HCT116 (cell line): Measurements from ENCODE around the gene CCDC17. TPM values are rescaled to one million over a fixed set of nuclear protein-coding genes. Genes with fewer than 3 reads are reported as not detected.

Experiments
- ATAC-seq: fragments of 200-7000 bp; cut with Tn5 transposase; 2 replicates; pipeline ENCODE4 v1.9.1; 2020; ENCODE audit warnings: mild to moderate bottlenecking, moderate library complexity
- BruUV-seq: library from RNA; stranded (reverse); fragments of 400-500 nt; replicated peaks from 2 replicates; lab custom pipeline; 2021; lab: Mats Ljungman, UMichigan
- CTCF ChIA-PET: fragments of 300-600 bp; sonication (Branson Sonifier 250); formaldehyde crosslinking; loops from one replicate; lab custom pipeline; 2021; ENCODE audit warnings: antibody characterized with exemption; lab: Charles Lee
- POLR2A ChIA-PET: fragments of 300-600, 350-600 bp; sonication (Branson Sonifier 250); formaldehyde crosslinking; loops from one replicate; lab custom pipeline; 2021; ENCODE audit warnings: antibody characterized with exemption; lab: Charles Lee
- RAD21 ChIA-PET, 2 experiments: fragments of 300-600 bp; sonication (Branson Sonifier 250); formaldehyde crosslinking; loops; one replicate each; lab custom pipeline; 2023; ENCODE audit warnings: low total read pairs in 2 of 2; ENCODE audit not compliant: uncharacterized antibody in 2 of 2, unreplicated experiment in 2 of 2, low non-redundant PET in 1 of 2; lab: Charles Lee
- DNase-seq: peaks from one replicate; pipeline ENCODE4 v3.0.0-alpha.2; 2010; ENCODE audit warnings: low read depth, low spot score
- H2AFZ ChIP-seq: fragments of 200-600 bp; shearing (Covaris generic), sonication (generic); 2 replicates; pipeline ENCODE4 v1.6.1; 2017; ENCODE audit warnings: low read depth, mixed run types, mixed read lengths, antibody characterized with exemption, low read length; ENCODE audit not compliant: poor library complexity, severe bottlenecking
- H3K27ac ChIP-seq: 2 replicates; pipeline ENCODE4 v1.5.1; 2012; ENCODE audit warnings: low read depth, low read length
- H3K27me3 ChIP-seq: fragments of 200-600 bp; sonication (generic); 2 replicates; pipeline ENCODE4 v1.6.1; 2016; ENCODE audit warnings: mixed run types, low read length, mixed read lengths; ENCODE audit not compliant: insufficient read depth
- H3K36me3 ChIP-seq, 2 experiments: fragments of 200-500 bp in 1 of 2; fragments of 200-600 bp in 1 of 2; sonication (Bioruptor generic) in 1 of 2; sonication (generic) in 1 of 2; 2 replicates each; pipeline versions ENCODE4 v1.5.1 to v1.6.1; 2014 to 2016; ENCODE audit warnings: low read length in 2 of 2, inconsistent platforms in 1 of 2, mixed read lengths in 1 of 2, mixed run types in 1 of 2; ENCODE audit not compliant: insufficient read depth in 2 of 2, control insufficient read depth in 1 of 2
- H3K4me1 ChIP-seq, 2 experiments: fragments of 200-600 bp in 1 of 2; sonication (generic) in 1 of 2; 2 replicates each; pipeline versions ENCODE4 v1.5.1 to v1.6.1; 2012 to 2017; ENCODE audit warnings: low read length in 2 of 2, inconsistent platforms in 1 of 2, mild to moderate bottlenecking in 1 of 2, mixed read lengths in 1 of 2, mixed run types in 1 of 2, moderate library complexity in 1 of 2; ENCODE audit not compliant: insufficient read depth in 2 of 2, control insufficient read depth in 1 of 2
- H3K4me2 ChIP-seq: fragments of 200-600 bp; sonication (generic); 2 replicates; pipeline ENCODE4 v1.6.1; 2017; ENCODE audit warnings: mixed run types, low read length, mixed read lengths
- H3K4me3 ChIP-seq, 2 experiments: fragments of 200-600 bp in 1 of 2; sonication (generic) in 1 of 2; replicated peaks in 1 of 2; 2 replicates each; pipeline ENCODE4 v1.5.1; 2011 to 2016; ENCODE audit warnings: low read length in 2 of 2, control low read depth in 1 of 2, low read depth in 1 of 2, mild to moderate bottlenecking in 1 of 2, mixed read lengths in 1 of 2, mixed run types in 1 of 2
- H3K79me2 ChIP-seq: fragments of 200-600 bp; sonication (generic); 2 replicates; pipeline ENCODE4 v1.6.1; 2017; ENCODE audit warnings: mild to moderate bottlenecking, mixed run types, low read length, moderate library complexity, mixed read lengths; ENCODE audit not compliant: insufficient read depth
- H3K9ac ChIP-seq: fragments of 200-600 bp; sonication (generic); 2 replicates; pipeline ENCODE4 v1.6.1; 2016; ENCODE audit warnings: low read length, mixed read lengths
- H3K9me2 ChIP-seq: fragments of 200-600 bp; sonication (generic), shearing (Covaris generic); 2 replicates; pipeline ENCODE4 v1.6.1; 2017; ENCODE audit warnings: mixed run types, mild to moderate bottlenecking, moderate library complexity; ENCODE audit not compliant: insufficient read depth
- H3K9me3 ChIP-seq, 2 experiments: fragments of 200-500 bp in 1 of 2; fragments of 200-600 bp in 1 of 2; sonication (Bioruptor generic) in 1 of 2; sonication (generic) in 1 of 2; 2 replicates each; pipeline ENCODE4 v1.6.1; 2014 to 2017; ENCODE audit warnings: low read length in 2 of 2, mixed read lengths in 2 of 2, inconsistent platforms in 1 of 2, low read depth in 1 of 2, mild to moderate bottlenecking in 1 of 2, mixed run types in 1 of 2, moderate library complexity in 1 of 2; ENCODE audit not compliant: control insufficient read depth in 1 of 2, insufficient read depth in 1 of 2
- H4K20me1 ChIP-seq: fragments of 200-600 bp; sonication (generic), shearing (Covaris generic); 2 replicates; pipeline ENCODE4 v1.6.1; 2017; ENCODE audit warnings: mixed run types, mild to moderate bottlenecking, moderate library complexity; ENCODE audit not compliant: insufficient read depth
- CBX3 ChIP-seq: IDR thresholded peaks from 2 replicates; pipeline ENCODE4 v1.6.1; 2012; ENCODE audit warnings: low read depth
- CTCF ChIP-seq, 3 experiments: fragments of 200-600 bp in 1 of 3; sonication (generic) in 1 of 3; IDR thresholded peaks in 2 of 3; conservative IDR thresholded peaks in 1 of 3; 2 replicates each; pipeline ENCODE4 v1.5.1; 2012 to 2017; ENCODE audit warnings: low read depth in 2 of 3, low read length in 2 of 3, antibody characterized with exemption in 1 of 3, borderline replicate concordance in 1 of 3, control low read depth in 1 of 3, mild to moderate bottlenecking in 1 of 3, mixed read lengths in 1 of 3, mixed run types in 1 of 3, moderate library complexity in 1 of 3; ENCODE audit not compliant: insufficient read depth in 1 of 3
- EZH2 ChIP-seq: fragments of 200-600 bp; sonication (generic); IDR thresholded peaks from 2 replicates; pipeline ENCODE4 v1.6.1; 2017; ENCODE audit warnings: antibody characterized with exemption, mixed run types
- JUND ChIP-seq: IDR thresholded peaks from 2 replicates; pipeline ENCODE4 v1.6.1; 2012
- POLR2A ChIP-seq: IDR thresholded peaks from 2 replicates; pipeline ENCODE4 v1.7.0; 2011; ENCODE audit warnings: borderline replicate concordance; ENCODE audit not compliant: insufficient read depth, insufficient read length; ENCODE audit errors: extremely low read depth
- RAD21 ChIP-seq: IDR thresholded peaks from 2 replicates; pipeline ENCODE4 v1.6.1; 2012; ENCODE audit warnings: low read depth, mild to moderate bottlenecking
- YY1 ChIP-seq: IDR thresholded peaks from 2 replicates; pipeline ENCODE4 v1.6.1; 2011; ENCODE audit warnings: low read length, low read depth, moderate library complexity, mild to moderate bottlenecking; ENCODE audit not compliant: insufficient replicate concordance; ENCODE audit errors: extremely low read depth
- intact Hi-C: fragments of 100-400 bp; cut with micrococcal nuclease; formaldehyde crosslinking; loops from 2 replicates; pipeline ENCODE4 v1.10.0; 2022
- total RNA-seq: library from RNA; stranded (reverse); gene quantifications from one replicate; pipeline ENCODE4 v1.2.1, GENCODE V29; 2021; ENCODE audit not compliant: unreplicated experiment
- TF ChIP-seq, protein P1 (sequence below): IDR thresholded peaks from 2 replicates; pipeline ENCODE4 v1.6.1; 2012; ENCODE audit warnings: low read depth

Gene CCDC17
- total RNA-seq, 1 experiment from 2014 or later = 2.4 TPM

- intact Hi-C loops = loop anchor here (10.0 kb wide), 1 partner anchor 201 kb away; no protein-coding TSS in a partner anchor
- H3K9me2 ChIP-seq = no peaks in the 10 kb centered on the region
- H2AFZ ChIP-seq = no peak overlapping the region
- ATAC-seq = no peak
- H3K9ac ChIP-seq = no peak overlapping the region
- no peaks in the 10 kb centered on the region for H4K20me1 ChIP-seq
- peaks cover 22% of the 10 kb centered on the region for H3K79me2 ChIP-seq
- peaks cover 22 to 28% of the 10 kb centered on the region in 2 experiments; a peak in 3 of 4 replicates for H3K36me3 ChIP-seq
- no peak overlapping the region for H3K4me2 ChIP-seq
- H3K27me3 ChIP-seq = no peaks in the 10 kb centered on the region
- TF ChIP-seq RAD21 (no peak), CTCF (IDR thresholded peaks at IDR 0.05 in 2 of 3, conservative IDR thresholded peaks at IDR 0.05 in 1 of 3; ENCODE audit: borderline replicate concordance in 1 of 3, insufficient read depth in 1 of 3, low read depth in 2 of 3, low read length in 2 of 3) (no peak), POLR2A (no peak), YY1 (no peak), JUND (no peak), EZH2 (no peak), CBX3 (no peak)
- TF ChIP-seq, protein P1, sequence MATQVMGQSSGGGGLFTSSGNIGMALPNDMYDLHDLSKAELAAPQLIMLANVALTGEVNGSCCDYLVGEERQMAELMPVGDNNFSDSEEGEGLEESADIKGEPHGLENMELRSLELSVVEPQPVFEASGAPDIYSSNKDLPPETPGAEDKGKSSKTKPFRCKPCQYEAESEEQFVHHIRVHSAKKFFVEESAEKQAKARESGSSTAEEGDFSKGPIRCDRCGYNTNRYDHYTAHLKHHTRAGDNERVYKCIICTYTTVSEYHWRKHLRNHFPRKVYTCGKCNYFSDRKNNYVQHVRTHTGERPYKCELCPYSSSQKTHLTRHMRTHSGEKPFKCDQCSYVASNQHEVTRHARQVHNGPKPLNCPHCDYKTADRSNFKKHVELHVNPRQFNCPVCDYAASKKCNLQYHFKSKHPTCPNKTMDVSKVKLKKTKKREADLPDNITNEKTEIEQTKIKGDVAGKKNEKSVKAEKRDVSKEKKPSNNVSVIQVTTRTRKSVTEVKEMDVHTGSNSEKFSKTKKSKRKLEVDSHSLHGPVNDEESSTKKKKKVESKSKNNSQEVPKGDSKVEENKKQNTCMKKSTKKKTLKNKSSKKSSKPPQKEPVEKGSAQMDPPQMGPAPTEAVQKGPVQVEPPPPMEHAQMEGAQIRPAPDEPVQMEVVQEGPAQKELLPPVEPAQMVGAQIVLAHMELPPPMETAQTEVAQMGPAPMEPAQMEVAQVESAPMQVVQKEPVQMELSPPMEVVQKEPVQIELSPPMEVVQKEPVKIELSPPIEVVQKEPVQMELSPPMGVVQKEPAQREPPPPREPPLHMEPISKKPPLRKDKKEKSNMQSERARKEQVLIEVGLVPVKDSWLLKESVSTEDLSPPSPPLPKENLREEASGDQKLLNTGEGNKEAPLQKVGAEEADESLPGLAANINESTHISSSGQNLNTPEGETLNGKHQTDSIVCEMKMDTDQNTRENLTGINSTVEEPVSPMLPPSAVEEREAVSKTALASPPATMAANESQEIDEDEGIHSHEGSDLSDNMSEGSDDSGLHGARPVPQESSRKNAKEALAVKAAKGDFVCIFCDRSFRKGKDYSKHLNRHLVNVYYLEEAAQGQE = no peak
- H3K27ac ChIP-seq = no peak overlapping the region
- CTCF ChIA-PET = interaction anchor here (0.6 kb wide), 1 partner anchor 402 kb away, joined by 3 read pairs; no protein-coding TSS in a partner anchor
- DNase-seq = no peak
- peaks cover 3 to 7% of the 10 kb centered on the region in 2 experiments; a peak in 3 of 4 replicates for H3K4me1 ChIP-seq
- BruUV-seq = no TSS peak
- POLR2A ChIA-PET = no interaction called here
- H3K9me3 ChIP-seq = no peaks in the 10 kb centered on the region
- RAD21 ChIA-PET = no interaction called here
- no peak overlapping the region for H3K4me3 ChIP-seq
Measured at GRCh38 chr1:45643321-45643720, 19.5 kb upstream of the CCDC17 start.
